Adipocyte (in vitro differentiated cells): ENCODE results near the gene HEXIM2.
"Not testable (repeated sequence)": the region's sequence is repeated elsewhere in the genome, so short reads cannot be mapped to it uniquely, and the experiment has no call there.

ENCODE experiments used
- DNase-seq: peaks from one replicate; pipeline ENCODE4 v3.0.0-alpha.2; 2015; ENCODE audit warnings: low read depth
- H3K27me3 ChIP-seq: replicated peaks from 2 replicates; pipeline ENCODE4 v1.7.0; 2013; ENCODE audit warnings: mild to moderate bottlenecking, low read length, moderate library complexity; ENCODE audit not compliant: control insufficient read depth, insufficient read depth
- H3K36me3 ChIP-seq: 2 replicates; pipeline ENCODE4 v1.7.0; 2013; ENCODE audit warnings: low read length, mild to moderate bottlenecking, moderate library complexity; ENCODE audit not compliant: control insufficient read depth, insufficient read depth, severe bottlenecking
- H3K4me1 ChIP-seq: 2 replicates; pipeline ENCODE4 v1.7.0; 2013; ENCODE audit warnings: mild to moderate bottlenecking, low read length, moderate library complexity; ENCODE audit not compliant: control insufficient read depth, insufficient read depth
- H3K4me3 ChIP-seq: 2 replicates; pipeline ENCODE4 v1.7.0; 2013; ENCODE audit warnings: mild to moderate bottlenecking, low read length, moderate library complexity
- H3K9ac ChIP-seq: 2 replicates; pipeline ENCODE4 v1.7.0; 2013; ENCODE audit warnings: mild to moderate bottlenecking, low read length, moderate library complexity
- H3K9me3 ChIP-seq: 2 replicates; pipeline ENCODE4 v1.7.0; 2013; ENCODE audit warnings: mild to moderate bottlenecking, low read length, moderate library complexity; ENCODE audit not compliant: control insufficient read depth

Gene HEXIM2

DNA sequence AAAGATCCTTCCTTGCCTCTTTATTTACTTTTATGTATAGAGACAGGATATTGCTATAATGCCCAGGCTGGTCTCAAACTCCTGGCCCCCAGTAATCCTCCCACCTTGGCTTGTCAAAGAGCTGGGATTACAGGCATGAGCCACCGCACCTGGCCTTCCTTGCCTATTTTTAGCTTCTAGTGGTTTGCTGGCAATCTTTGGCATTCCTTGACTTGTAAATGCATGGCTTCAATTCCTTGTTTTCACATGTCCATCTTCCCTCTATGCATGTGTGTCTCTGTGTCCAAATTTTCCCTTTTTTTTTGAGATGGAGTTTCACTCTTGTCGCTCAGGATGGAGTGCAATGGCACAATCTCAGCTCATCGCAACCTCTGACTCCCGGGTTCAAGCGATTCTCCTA, 22.5 kb downstream of the HEXIM2 start:
- no peaks in the 10 kb centered on the region for H3K9me3 ChIP-seq
- no peak overlapping the region for H3K9ac ChIP-seq
- no peak overlapping the region for H3K4me3 ChIP-seq
- DNase-seq: no peak
- no peaks in the 10 kb centered on the region for H3K36me3 ChIP-seq
- no peaks in the 10 kb centered on the region for H3K27me3 ChIP-seq
- no peaks in the 10 kb centered on the region for H3K4me1 ChIP-seq

DNA sequence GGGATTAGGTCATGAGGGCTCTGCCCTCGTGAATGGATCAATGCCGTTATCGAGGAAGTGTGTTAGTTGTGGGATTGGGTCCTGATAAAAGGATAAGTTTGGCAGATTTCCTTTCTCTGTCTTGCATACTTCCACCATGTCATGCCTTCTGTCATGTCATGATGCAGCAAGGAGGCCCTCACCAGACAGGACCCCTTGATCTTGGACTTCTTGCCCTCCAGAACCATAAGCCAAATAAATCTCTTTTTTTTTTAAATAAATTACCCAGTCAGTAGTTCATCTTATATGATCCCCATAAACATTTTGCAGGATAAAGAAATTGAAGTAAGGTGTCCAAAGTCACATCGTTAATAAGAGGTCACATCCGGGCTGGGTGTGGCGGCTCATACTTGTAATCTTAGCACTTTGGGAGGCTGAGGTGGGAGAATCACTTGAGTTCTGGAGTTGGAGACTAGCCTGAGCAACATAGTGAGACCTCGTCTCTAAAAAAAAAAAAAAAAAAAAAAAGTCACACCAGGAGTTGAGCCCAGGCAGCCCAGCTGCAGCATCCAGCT, 25.2 kb downstream of the HEXIM2 start:
- DNase-seq: no peak
- no peaks in the 10 kb centered on the region for H3K36me3 ChIP-seq
- no peaks in the 10 kb centered on the region for H3K9me3 ChIP-seq
- no peaks in the 10 kb centered on the region for H3K27me3 ChIP-seq
- no peak overlapping the region for H3K4me3 ChIP-seq
- no peak overlapping the region for H3K9ac ChIP-seq
- no peaks in the 10 kb centered on the region for H3K4me1 ChIP-seq

DNA sequence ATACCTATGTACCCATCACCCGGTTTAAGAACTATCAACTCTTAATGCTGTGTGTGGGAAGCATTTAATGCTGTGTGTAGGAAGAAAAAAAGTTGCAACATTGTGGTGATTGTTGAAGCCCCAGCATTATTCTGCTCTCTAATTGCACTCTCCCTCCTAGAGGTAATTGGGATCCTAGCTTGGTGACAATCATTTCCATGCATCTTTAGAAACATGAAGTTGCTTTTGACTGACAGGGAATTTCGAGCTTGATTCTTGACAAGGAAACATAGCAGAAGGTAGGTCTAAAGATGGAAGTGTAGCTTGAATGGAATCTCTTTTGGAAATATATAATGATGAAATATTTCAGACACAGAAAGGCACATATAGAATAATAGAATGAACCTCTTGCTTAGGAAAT, 27.3 kb downstream of the HEXIM2 start:
- H3K9ac ChIP-seq: no peak overlapping the region
- H3K36me3 ChIP-seq: no peaks in the 10 kb centered on the region
- H3K9me3 ChIP-seq: no peaks in the 10 kb centered on the region
- H3K4me1 ChIP-seq: no peaks in the 10 kb centered on the region
- no peak overlapping the region for H3K4me3 ChIP-seq
- no peak for DNase-seq
- no peaks in the 10 kb centered on the region for H3K27me3 ChIP-seq

DNA sequence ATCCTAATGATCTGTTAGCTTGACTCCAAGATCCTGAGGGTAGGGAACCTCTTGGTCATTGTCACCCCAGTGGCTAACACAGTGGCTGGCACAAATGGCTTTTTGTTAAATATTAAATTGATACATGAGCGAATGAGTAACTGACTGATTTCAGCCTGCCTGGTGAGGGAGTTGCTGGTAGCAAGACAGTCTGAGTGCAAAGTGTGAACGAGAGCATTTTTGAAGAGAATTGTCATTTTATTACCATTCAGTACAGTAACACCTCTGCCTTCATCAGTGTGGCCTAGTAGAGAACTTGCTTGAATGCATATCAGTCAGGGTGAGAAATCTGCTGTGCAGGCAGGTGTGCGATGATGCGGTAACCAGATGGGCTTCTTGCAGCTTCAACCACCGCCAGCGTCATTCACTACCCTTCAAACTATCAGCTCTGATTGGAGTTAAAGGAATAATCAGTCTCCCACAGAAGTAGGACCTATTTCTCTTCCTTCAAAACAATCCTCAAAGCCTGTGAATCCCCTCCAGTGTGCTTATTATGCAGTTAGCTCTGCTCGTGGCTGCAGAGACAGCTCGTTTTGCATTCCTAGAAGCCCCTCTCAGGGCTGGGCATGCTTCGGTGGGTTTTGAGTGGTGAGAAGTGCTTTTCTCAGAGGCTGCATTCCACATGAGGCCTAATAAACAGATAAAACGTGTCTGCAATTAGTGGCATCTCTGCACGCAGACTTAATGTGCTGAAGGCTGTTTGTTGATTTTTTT, 29.0 kb downstream of the HEXIM2 start:
- Histone ChIP-seq H3K36me3 (no peaks in the 10 kb centered on the region), H3K9me3 (no peaks in the 10 kb centered on the region), H3K27me3 (no peaks in the 10 kb centered on the region), H3K9ac (no peak overlapping the region), H3K4me3 (no peak overlapping the region), H3K4me1 (no peaks in the 10 kb centered on the region)
- DNase-seq: no peak

- no peak overlapping the region for H3K9ac ChIP-seq
Observed at GRCh38 chr17:45195424-45195823, 33.7 kb downstream of the HEXIM2 start.

GRCh38 chr17:45197108-45197507, 35.4 kb downstream of the HEXIM2 start:
- peaks cover 36% of the 10 kb centered on the region for H3K4me1 ChIP-seq

More at GRCh38 chr17:45195424-45195823, 33.7 kb downstream of the HEXIM2 start:
- no peak for DNase-seq
- H3K27me3 ChIP-seq: no peaks in the 10 kb centered on the region
- H3K9me3 ChIP-seq: no peaks in the 10 kb centered on the region
- no peak overlapping the region for H3K4me3 ChIP-seq
- H3K4me1 ChIP-seq: peaks cover 22% of the 10 kb centered on the region
- H3K36me3 ChIP-seq: no peaks in the 10 kb centered on the region

DNA sequence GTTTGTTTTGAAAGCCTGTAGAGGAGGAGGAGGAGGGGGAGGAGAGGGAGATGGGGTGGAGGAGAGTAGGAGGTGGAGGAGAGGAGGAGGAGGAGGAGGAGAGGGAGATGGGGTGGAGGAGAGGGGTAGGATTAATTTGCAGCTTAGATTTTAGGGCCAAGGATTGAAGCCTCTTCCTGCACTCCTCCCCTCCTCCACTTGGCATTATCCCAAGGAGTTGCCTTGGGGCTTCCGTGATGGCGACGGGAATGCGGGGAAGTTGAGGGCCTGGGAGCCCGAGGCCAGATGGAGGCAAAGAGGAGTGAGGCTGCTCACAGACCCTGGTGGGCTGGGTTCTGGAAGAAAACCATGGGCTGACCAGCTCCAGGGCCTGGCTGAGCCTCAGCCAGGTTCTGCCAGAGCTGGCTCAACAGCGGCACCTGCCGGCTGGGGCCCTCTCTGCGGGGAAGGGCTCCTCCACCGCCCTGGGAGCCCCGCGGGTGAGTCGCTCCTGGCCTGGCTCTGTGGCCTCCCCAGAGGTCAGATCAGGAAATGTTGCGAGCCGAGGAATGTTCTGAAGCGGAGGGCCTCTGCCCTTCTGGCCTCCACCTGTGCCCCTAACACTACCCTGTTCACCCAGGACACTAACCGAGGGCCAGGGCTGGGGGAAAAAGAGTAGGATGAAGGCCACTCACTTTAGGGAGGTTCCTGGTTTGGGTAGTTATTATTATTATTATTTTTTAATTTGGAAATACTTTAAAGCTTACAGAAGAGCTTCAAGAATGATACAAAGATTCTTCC, 36.1 kb downstream of the HEXIM2 start:
- Histone ChIP-seq H3K9ac (peak overlapping the region; percentile 62), H3K36me3 (no peaks in the 10 kb centered on the region), H3K4me3 (no peak overlapping the region), H3K4me1 (peaks cover 38% of the 10 kb centered on the region), H3K9me3 (no peaks in the 10 kb centered on the region), H3K27me3 (no peaks in the 10 kb centered on the region)
- peak; percentile 96 for DNase-seq

More at GRCh38 chr17:45197108-45197507, 35.4 kb downstream of the HEXIM2 start:
- H3K9ac ChIP-seq: peak overlapping the region; percentile 62
- no peaks in the 10 kb centered on the region for H3K36me3 ChIP-seq
- no peaks in the 10 kb centered on the region for H3K9me3 ChIP-seq
- no peak for DNase-seq
- H3K4me3 ChIP-seq: no peak overlapping the region
- H3K27me3 ChIP-seq: no peaks in the 10 kb centered on the region

DNA sequence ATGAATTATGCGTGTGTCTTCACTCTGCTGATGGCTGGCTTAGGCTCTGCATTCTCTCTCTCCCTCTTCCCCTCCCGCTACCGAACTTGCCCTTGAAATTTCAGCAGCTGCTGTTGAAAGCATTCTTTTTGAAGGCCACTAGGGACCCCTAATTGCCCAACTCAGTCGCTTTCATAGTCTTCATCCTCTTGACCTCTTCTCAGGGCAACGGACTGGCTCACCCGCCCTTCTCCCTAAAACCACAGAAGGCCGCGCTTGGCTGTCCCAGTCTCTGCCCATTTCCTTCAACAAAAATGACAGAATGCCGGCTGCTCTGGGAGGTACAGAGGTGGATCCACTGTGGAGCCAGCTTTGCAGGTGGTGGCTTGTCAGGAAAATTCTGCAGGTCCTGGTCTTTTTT, 39.0 kb downstream of the HEXIM2 start:
- no peak overlapping the region for H3K4me3 ChIP-seq
- H3K27me3 ChIP-seq: no peaks in the 10 kb centered on the region
- no peaks in the 10 kb centered on the region for H3K9me3 ChIP-seq
- peaks cover 38% of the 10 kb centered on the region for H3K4me1 ChIP-seq
- DNase-seq: peak; percentile 14
- peak overlapping the region; percentile 5 for H3K9ac ChIP-seq
- no peaks in the 10 kb centered on the region for H3K36me3 ChIP-seq

- no peaks in the 10 kb centered on the region for H3K36me3 ChIP-seq
- no peaks in the 10 kb centered on the region for H3K9me3 ChIP-seq
- DNase-seq: no peak
- peaks cover 38% of the 10 kb centered on the region for H3K4me1 ChIP-seq
- H3K4me3 ChIP-seq: no peak overlapping the region
- H3K9ac ChIP-seq: peak overlapping the region; percentile 5
- H3K27me3 ChIP-seq: no peaks in the 10 kb centered on the region
Observed at GRCh38 chr17:45201457-45201856, 39.8 kb downstream of the HEXIM2 start.

DNA sequence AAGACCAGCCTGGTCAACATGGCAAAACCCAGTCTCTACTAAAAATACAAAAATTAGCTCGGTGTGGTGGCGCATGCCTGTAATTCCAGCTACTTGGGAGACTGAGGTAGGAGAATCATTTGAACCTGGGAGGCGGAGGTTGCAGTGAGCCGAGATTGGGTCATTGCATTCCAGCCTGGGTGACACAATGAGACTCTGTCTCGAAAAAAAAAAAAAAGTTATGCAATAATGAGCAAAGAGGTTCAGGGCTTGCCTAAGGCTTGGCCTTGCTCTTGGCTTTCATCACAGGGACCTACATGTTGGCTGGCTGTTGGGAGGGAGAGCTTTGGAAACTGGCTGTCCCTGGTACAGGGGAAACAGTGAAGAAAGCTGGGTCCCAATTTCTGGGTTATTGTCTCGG, 40.2 kb downstream of the HEXIM2 start:
- H3K4me3 ChIP-seq, H3K27me3 ChIP-seq, H3K9ac ChIP-seq, H3K9me3 ChIP-seq, H3K36me3 ChIP-seq: not testable (repeated sequence)
- DNase-seq: peak; percentile 39
- H3K4me1 ChIP-seq: peaks cover 38% of the 10 kb centered on the region

GRCh38 chr17:45218895-45219661, 57.4 kb downstream of the HEXIM2 start:
- H3K4me3 ChIP-seq: no peak overlapping the region
- no peaks in the 10 kb centered on the region for H3K9me3 ChIP-seq
- no peaks in the 10 kb centered on the region for H3K36me3 ChIP-seq
- DNase-seq: peak; percentile 95
- no peak overlapping the region for H3K9ac ChIP-seq
- H3K4me1 ChIP-seq: peaks cover 6% of the 10 kb centered on the region
- H3K27me3 ChIP-seq: peaks cover 9% of the 10 kb centered on the region
